Naive B cell (primary cell): Measurements from ENCODE around the gene CD33. TPM values are rescaled to one million over a fixed set of nuclear protein-coding genes. Genes with fewer than 3 reads are reported as not detected.

Experiments
- ATAC-seq, 2 donors: fragments of 150-1000 bp; cut with Tn5 transposase; 2 replicates each; pipeline ENCODE4 v1.10.0; 2021; ENCODE audit warnings: low read depth in 2 of 2, mild to moderate bottlenecking in 2 of 2, moderate library complexity in 2 of 2
- DNase-seq: peaks from one replicate; pipeline ENCODE4 v3.0.0; 2022
- H3K27ac Mint-ChIP-seq, 6 donors: one replicate each; pipeline ENCODE4 v1.8.0; 2020 to 2022; ENCODE audit warnings: mild to moderate bottlenecking in 6 of 6, mixed read lengths in 6 of 6, moderate library complexity in 5 of 6, inconsistent platforms in 2 of 6
- H3K27me3 Mint-ChIP-seq, 3 donors: one replicate each; pipeline ENCODE4 v1.8.0; 2021 to 2022; ENCODE audit warnings: mixed read lengths in 3 of 3, mild to moderate bottlenecking in 1 of 3
- H3K36me3 Mint-ChIP-seq, 2 donors: one replicate each; pipeline ENCODE4 v1.8.0; 2020 to 2022; ENCODE audit warnings: mixed read lengths in 2 of 2, inconsistent platforms in 1 of 2, mild to moderate bottlenecking in 1 of 2
- H3K4me1 Mint-ChIP-seq, 3 donors: one replicate each; pipeline ENCODE4 v1.8.0; 2020 to 2022; ENCODE audit warnings: mixed read lengths in 3 of 3, inconsistent platforms in 1 of 3, mild to moderate bottlenecking in 1 of 3, moderate library complexity in 1 of 3
- H3K4me3 Mint-ChIP-seq, 8 donors: one replicate each; pipeline ENCODE4 v1.8.0; 2020 to 2022; ENCODE audit warnings: mild to moderate bottlenecking in 8 of 8, mixed read lengths in 8 of 8, moderate library complexity in 8 of 8, inconsistent platforms in 2 of 8
- H3K9me3 Mint-ChIP-seq, 7 donors: one replicate each; pipeline ENCODE4 v1.8.0; 2020 to 2022; ENCODE audit warnings: mixed read lengths in 7 of 7, mild to moderate bottlenecking in 5 of 7, inconsistent platforms in 2 of 7, moderate library complexity in 1 of 7
- polyA plus RNA-seq, 6 donors: library from polyadenylated mRNA; unstranded; fragments of 300-500 nt; fragmentation: Illumina TruSeq; gene quantifications; one replicate each; pipeline ENCODE4 v1.2.3, GENCODE V29; 2021; ENCODE audit warnings: low read depth in 6 of 6

CD33 gene
- polyA plus RNA-seq, 6 donors from 2014 or later: 0.60 to 3.6 (median 0.85) TPM; not detected in 2

DNA sequence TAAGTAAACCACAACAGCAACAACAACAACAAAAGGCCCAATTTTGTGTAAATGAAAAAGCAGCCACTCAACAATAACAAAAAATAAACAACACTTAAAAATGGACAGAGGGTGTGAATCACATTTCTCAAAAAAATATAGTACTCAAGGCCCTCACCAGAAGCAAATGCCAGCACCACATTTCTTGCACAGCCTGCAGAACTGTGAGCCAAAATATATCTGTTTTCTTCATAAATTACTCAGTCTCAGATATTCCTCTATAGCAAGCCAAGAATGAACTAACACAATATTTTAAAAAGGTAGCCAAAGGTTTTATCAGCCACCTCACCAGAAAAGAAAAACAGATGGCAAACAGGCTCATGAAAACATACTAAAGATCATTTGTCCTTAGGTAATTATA is 3.9 kb upstream of the CD33 start:
- H3K4me3 Mint-ChIP-seq: no peak overlapping the region
- H3K36me3 Mint-ChIP-seq: peaks cover 0 to 5% of the 10 kb centered on the region in 2 donors
- peaks cover 0 to 10% (median 2%) of the 10 kb centered on the region in 7 donors for H3K9me3 Mint-ChIP-seq
- DNase-seq (no peak), ATAC-seq (no peak)
- H3K27me3 Mint-ChIP-seq: peaks cover 18 to 43% (median 40%) of the 10 kb centered on the region in 3 donors
- no peak overlapping the region for H3K27ac Mint-ChIP-seq
- H3K4me1 Mint-ChIP-seq: peaks cover 0 to 11% (median 5%) of the 10 kb centered on the region in 3 donors

DNA sequence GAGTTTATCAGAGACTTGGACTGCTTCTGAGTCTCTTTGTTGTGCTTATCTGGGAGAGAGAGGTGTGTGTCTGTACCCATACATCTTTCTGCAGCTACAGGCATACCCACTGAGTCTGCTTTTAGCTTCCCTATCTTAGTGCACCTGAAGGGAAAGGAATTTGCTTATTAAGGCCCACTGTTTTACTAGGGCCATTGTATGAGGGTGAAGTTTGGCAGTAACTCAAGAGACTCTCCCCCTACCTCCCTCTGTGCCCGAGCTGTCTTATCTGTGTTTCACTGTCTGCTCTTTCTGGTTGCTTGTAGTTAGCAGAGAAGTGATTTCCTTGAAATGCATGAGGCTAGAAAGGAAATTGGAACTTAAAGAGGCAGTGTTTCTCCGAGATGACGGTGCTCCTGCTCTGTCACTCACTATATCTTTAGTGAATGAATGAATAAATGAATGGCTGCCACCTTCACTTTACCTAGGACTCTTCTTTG is 678 bp upstream of the CD33 start:
- ATAC-seq: no peak
- Mint-ChIP-seq H3K4me3 (no peak overlapping the region), H3K27ac (no peak overlapping the region), H3K36me3 (no peaks in the 10 kb centered on the region), H3K27me3 (peaks cover 22 to 41% (median 39%) of the 10 kb centered on the region in 3 donors), H3K4me1 (peaks cover 0 to 5% (median 0%) of the 10 kb centered on the region in 3 donors), H3K9me3 (peaks cover 0 to 8% (median 0%) of the 10 kb centered on the region in 7 donors)
- DNase-seq: no peak

DNA sequence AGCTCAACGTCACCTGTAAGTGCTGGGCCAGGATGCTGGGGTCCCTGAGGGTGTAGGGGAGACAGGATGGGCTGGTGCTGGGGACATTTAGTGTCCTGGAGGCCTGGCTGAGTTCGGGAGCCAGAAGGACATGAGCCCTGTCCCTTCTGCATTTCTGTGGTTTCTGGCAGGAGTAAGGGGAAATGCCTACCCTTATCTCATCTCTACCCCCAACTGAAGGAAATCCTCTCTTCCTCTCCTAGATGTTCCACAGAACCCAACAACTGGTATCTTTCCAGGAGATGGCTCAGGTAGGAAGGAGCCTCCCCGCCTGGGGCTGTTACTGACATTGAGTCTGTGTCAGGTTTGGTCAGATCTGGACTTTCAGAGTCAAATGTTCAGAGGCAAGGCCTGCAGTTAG is 1.2 kb downstream of the CD33 start:
- H3K36me3 Mint-ChIP-seq: no peaks in the 10 kb centered on the region
- ATAC-seq (no peak), DNase-seq (no peak)
- H3K9me3 Mint-ChIP-seq: peaks cover 0 to 4% (median 0%) of the 10 kb centered on the region in 7 donors
- peaks cover 0 to 5% (median 0%) of the 10 kb centered on the region in 3 donors for H3K4me1 Mint-ChIP-seq
- H3K27ac Mint-ChIP-seq: no peak overlapping the region
- H3K4me3 Mint-ChIP-seq: no peak overlapping the region
- peaks cover 22 to 41% (median 36%) of the 10 kb centered on the region in 3 donors for H3K27me3 Mint-ChIP-seq

DNA sequence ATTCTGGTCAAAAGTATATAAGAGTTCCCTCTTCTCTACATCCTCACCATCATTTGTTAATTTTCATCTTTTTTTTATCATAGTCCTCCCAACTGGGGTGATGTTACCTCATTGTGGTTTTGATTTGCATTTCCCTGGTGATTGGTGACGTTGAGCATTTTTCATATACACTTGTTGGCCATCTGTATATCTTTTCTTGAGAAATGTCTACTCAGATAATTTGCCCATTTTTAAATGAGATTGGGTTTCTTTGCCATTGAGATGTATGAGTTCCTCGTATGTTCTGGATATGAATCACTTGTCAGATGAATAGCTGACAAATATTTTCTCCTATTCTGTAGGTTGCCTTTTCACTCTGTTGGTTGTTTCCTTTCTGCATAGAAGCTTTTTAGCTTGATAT is 2.4 kb downstream of the CD33 start:
- peaks cover 0 to 5% (median 0%) of the 10 kb centered on the region in 3 donors for H3K4me1 Mint-ChIP-seq
- peaks cover 0 to 8% (median 2%) of the 10 kb centered on the region in 7 donors for H3K9me3 Mint-ChIP-seq
- peaks cover 23 to 52% (median 32%) of the 10 kb centered on the region in 3 donors for H3K27me3 Mint-ChIP-seq
- ATAC-seq (no peak), DNase-seq (no peak)
- no peak overlapping the region for H3K27ac Mint-ChIP-seq
- peaks cover 0 to 3% of the 10 kb centered on the region in 2 donors for H3K36me3 Mint-ChIP-seq
- H3K4me3 Mint-ChIP-seq: no peak overlapping the region

DNA sequence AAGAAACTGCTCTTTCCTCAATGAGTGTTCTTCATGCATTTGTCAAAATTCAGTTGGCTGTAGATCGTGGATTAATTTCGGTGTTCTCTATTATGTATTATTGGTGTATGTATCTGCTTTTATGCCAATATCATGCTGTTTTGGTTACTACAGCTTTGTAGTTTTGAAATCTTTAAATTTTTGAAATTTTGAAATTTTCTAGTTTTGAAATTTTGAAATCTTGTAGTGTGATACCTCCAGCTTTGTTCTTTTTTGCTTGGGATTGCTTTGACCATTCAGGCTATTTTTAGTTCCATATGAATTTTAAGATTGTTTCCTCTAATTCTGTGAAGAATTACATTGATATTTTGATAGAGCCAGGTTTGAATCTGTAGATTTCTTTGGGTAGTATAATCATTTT is 3.1 kb downstream of the CD33 start:
- Mint-ChIP-seq H3K27me3 (peaks cover 28 to 57% (median 30%) of the 10 kb centered on the region in 3 donors), H3K4me3 (no peak overlapping the region), H3K9me3 (peaks cover 0 to 13% (median 5%) of the 10 kb centered on the region in 7 donors), H3K4me1 (peaks cover 0 to 5% (median 0%) of the 10 kb centered on the region in 3 donors), H3K36me3 (peaks cover 0 to 8% of the 10 kb centered on the region in 2 donors), H3K27ac (no peak overlapping the region)
- ATAC-seq: no peak
- DNase-seq: no peak

DNA sequence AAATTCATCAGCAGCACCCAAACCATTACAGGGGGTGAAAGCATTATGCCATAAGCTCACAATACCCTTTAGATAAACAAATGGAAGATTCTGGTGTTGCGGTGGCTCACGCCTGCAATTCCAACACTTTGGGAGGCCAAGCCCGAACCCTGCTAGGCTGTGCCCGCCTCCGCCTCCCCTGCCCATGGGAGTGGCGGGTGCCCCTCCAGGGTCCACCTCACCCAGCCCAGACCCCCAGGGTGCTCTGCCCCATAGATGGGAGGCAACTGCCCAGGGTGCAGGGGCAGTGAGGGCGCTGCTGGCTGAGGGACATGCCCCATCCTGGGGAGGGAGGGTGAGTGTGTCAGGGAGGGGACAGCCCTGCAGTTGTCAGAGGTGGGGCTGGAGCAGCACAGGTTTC is 16.0 kb downstream of the CD33 start:
- H3K4me3 Mint-ChIP-seq: no peak overlapping the region
- H3K27ac Mint-ChIP-seq: no peak overlapping the region
- peaks cover 8 to 40% (median 13%) of the 10 kb centered on the region in 3 donors for H3K27me3 Mint-ChIP-seq
- no peak for ATAC-seq
- peaks cover 3 to 11% (median 6%) of the 10 kb centered on the region in 7 donors for H3K9me3 Mint-ChIP-seq
- no peak for DNase-seq
- peaks cover 0 to 8% of the 10 kb centered on the region in 2 donors for H3K36me3 Mint-ChIP-seq
- no peaks in the 10 kb centered on the region for H3K4me1 Mint-ChIP-seq

DNA sequence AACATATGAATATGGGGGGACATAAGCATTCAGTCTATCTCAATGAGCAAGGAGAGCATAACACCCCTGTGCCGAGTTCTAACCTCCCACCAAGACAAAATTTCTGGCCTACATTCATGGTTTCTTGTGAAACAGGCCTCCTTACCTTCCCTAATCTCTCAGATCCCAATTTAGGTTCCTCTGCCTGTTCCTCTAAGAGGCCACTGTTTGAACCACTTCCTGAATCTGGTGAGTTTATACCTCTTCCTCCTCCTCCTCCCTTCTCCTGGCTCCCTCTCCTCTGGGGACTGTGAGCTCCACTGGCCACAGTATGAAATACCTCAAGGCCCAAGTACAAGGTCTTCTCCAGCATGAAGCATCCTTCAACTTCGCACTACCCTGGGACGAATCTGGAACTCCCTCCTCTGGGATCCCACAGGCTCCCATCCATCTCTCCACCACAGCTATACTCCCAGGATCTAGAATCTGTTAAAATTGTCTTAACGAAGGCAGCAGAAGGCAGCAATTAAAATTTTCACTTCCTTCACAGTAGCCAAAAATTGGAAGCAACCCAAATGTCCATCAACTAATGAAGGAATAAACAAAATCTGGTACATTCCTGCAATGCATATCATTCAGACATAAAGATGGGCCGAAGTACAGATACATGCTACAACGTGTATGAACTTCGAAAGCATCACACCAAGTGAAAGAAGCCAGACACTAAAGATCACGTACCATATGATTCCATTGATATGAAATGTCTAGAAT is 18.2 kb downstream of the CD33 start:
- Mint-ChIP-seq H3K27ac (no peak overlapping the region), H3K9me3 (peaks cover 3 to 11% (median 6%) of the 10 kb centered on the region in 7 donors), H3K36me3 (peaks cover 0 to 8% of the 10 kb centered on the region in 2 donors), H3K4me1 (no peaks in the 10 kb centered on the region), H3K4me3 (no peak overlapping the region), H3K27me3 (peaks cover 13 to 40% (median 13%) of the 10 kb centered on the region in 3 donors)
- DNase-seq: no peak
- no peak for ATAC-seq

DNA sequence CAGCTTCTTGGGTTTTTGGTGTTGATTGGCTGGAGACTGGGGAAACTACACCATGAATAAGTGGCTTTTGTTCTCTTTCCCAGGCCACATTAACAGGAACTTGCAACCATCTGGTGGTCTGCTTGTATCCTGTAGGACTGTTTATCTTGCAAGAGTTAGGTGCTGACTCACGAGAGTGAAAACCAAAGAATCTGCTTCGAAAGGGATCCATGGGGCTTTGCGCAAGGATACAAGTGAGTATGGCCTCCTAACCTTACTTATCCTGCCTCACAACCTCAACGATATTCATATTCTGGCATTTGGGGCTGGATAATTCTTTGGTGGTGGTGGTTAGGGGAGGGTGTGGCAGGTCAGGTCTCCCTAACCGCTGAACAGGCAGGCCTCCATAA is 21.3 kb downstream of the CD33 start:
- H3K9me3 Mint-ChIP-seq: peaks cover 3 to 19% (median 6%) of the 10 kb centered on the region in 7 donors

DNA sequence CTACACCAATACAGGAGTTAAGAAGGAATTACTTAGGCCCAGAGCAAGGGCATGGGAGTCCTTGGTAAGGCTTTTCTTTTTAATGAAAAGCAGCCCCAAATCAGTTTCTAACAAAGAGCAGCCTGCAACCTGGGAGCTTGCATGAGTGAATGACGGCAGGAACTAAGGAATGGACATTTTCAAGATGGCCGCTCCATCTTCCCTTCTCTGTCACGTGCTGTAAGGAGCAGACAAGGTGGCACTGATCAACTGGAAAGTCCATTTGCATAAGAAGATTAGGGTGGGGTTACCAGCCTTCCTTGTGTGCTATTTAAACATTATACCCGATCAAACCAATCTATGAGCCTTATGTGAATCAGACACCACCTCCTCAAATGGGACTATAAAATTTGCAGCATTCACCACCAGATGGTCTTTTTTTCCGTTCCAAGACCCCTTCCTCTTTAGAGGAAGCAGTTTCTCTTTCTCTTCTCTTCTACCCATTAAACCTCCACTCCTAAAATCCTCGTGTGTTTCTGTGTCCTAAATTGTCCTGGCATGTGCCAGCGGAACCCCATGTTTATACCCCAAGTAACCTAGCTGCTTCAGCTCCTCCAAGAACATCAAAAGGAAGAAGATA is 23.2 kb downstream of the CD33 start:
- H3K27me3 Mint-ChIP-seq: peaks cover 9 to 30% (median 18%) of the 10 kb centered on the region in 3 donors
- no peak for ATAC-seq
- DNase-seq: no peak
- H3K27ac Mint-ChIP-seq: peak overlapping the region in 1 of 6 donors; percentile 54
- H3K36me3 Mint-ChIP-seq: peaks cover 0 to 4% of the 10 kb centered on the region in 2 donors
- no peaks in the 10 kb centered on the region for H3K4me1 Mint-ChIP-seq
- no peak overlapping the region for H3K4me3 Mint-ChIP-seq
- peaks cover 1 to 13% (median 2%) of the 10 kb centered on the region in 7 donors for H3K9me3 Mint-ChIP-seq

More for the DNA sequence above, 21.3 kb downstream of the CD33 start:
- Mint-ChIP-seq H3K27ac (no peak overlapping the region), H3K4me3 (no peak overlapping the region), H3K4me1 (no peaks in the 10 kb centered on the region), H3K36me3 (peaks cover 0 to 8% of the 10 kb centered on the region in 2 donors), H3K27me3 (peaks cover 6 to 33% (median 9%) of the 10 kb centered on the region in 3 donors)
- DNase-seq (no peak), ATAC-seq (no peak)

DNA sequence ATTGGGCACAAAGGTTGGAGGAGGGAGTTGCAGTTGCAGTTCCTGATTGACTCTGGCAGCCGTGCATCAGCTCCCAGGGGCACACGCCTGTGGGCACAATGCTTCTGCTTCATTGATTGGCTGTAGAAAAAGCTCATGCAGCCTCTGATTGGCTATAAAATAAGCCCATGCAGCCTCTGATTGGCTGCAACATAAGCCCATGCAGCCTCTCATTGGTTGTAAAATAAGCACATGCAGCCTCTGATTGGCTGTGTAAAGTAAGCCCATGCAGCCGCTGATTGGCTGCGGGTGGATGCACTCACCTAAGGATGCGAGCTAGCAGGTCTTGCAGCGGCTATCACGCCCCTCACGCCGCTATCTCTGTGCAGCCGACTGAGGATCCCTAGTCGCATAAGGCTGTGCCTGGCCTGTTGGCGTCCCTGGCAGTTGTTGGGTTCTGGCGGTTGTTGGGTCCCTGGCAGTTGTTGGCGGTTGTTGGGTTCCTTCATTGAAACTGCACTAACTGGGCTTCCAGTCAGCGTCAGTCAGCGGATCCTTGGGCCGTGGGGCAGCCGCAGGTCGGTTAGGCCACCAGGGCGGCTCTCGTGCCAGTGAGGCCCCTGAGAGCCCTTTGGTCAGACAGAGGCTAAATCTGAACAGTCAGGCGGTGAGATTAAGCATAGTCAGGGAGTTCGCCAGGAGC is 26.0 kb downstream of the CD33 start, which contains the start of gene SIGLECL1:
SIGLECL1 (plus strand) TSS at position 295 of the 682 bp plus-strand sequence. CDS start 12,993 bp downstream, outside the sequence.
- Mint-ChIP-seq H3K9me3 (peaks cover 0 to 9% (median 0%) of the 10 kb centered on the region in 7 donors), H3K27ac (peak within 1 kb of the TSS in 1 of 6 donors; percentile 23), H3K27me3 (peaks cover 5 to 12% (median 9%) of the 10 kb centered on the region in 3 donors), H3K36me3 (no peaks in the 10 kb centered on the region), H3K4me3 (peak within 1 kb of the TSS in 1 of 8 donors; percentile 6), H3K4me1 (no peaks in the 10 kb centered on the region)
- ATAC-seq (no peak), DNase-seq (no peak)

DNA sequence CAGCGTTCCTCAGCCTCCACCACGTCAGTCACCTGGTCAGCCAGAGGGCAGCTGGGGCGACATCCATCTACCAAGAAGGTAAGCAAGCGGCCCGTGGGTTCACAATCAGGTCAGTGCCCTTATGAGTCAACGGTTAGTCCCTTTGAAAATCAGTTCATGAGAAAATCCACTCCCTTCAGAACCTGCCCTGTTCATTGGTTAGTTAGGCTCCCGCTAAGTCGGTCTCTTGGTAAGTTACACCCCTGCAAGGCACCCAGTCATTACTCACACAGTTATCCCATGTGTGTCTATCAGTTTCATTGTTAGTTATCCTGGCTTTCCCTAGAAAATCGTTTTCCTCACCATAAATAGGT is 26.6 kb downstream of the CD33 start:
- Mint-ChIP-seq H3K27ac (peak overlapping the region in 1 of 6 donors; percentile 23), H3K27me3 (peaks cover 5 to 12% (median 9%) of the 10 kb centered on the region in 3 donors), H3K4me1 (no peaks in the 10 kb centered on the region), H3K36me3 (no peaks in the 10 kb centered on the region), H3K4me3 (no peak overlapping the region), H3K9me3 (peaks cover 0 to 9% (median 0%) of the 10 kb centered on the region in 7 donors)
- DNase-seq (no peak), ATAC-seq (no peak)

DNA sequence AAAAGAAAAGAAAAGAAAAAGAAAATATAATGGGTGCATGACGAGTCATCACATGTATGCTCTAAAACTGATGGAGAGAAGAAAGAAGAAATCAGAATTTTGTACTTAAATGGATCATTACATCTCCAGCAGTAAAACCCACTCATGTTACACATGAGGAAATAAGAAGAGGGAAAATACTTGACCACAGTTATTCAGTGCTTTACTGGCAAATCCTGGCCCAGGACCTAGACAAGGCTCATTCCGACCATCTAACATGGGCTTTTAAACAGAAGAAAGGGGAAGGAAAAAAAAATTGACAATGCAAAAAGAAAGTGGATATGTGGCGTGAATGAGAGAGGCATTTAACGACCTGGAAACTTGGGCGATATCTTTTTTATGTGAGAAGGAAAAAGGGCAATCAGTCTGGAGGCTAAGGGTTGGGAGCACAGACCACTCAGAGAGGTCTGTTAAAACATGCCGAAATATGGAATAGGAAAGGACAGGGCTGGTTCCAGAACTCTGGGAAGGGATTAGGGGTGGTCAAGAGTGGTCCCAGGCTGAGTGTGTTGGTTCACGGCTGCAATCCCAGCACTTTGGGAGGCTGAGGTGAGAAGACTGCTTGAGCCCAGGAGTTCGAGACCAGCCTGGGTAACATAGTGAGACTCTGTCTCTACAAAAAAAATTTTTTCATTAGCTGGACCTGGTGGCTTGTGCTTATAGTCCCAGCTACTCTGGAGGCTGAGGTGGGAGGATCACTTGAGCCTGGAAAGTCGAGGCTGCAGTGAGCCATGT is 27.6 kb downstream of the CD33 start:
- no peak for DNase-seq
- H3K4me3 Mint-ChIP-seq: no peak overlapping the region
- no peaks in the 10 kb centered on the region for H3K36me3 Mint-ChIP-seq
- no peak overlapping the region for H3K27ac Mint-ChIP-seq
- no peak for ATAC-seq
- H3K4me1 Mint-ChIP-seq: no peaks in the 10 kb centered on the region
- H3K9me3 Mint-ChIP-seq: peaks cover 0 to 9% (median 0%) of the 10 kb centered on the region in 7 donors
- H3K27me3 Mint-ChIP-seq: peaks cover 0 to 12% (median 9%) of the 10 kb centered on the region in 3 donors
